ENCODE results near the gene ST3GAL3. TPM values are rescaled to one million over a fixed set of nuclear protein-coding genes. Genes with fewer than 3 reads are reported as not detected.

ST3GAL3 gene
- total and polyA plus RNA-seq, 12 donors, result 14.5 to 39.3 (median 31.7) TPM

DNA sequence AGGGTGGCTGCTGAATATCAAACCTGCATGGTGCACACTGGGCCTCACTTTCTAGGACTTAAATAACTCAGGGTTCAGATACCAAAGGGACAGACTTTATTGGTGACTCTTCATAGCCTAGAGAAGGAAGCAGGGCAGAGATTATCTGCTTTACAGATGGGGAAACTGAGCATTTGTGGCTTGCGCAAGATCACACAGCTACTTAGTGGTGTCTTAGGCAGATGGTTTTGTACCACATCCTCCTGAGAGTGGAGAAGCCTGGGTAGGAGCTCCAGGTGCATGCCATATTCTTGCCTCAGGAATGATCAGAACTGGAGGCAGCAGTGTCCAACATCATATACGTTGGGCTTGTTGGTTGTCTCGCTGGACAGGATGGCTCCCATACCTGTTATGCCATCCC lies 255.7 kb downstream of the ST3GAL3 start:
- no peak for DNase-seq
- no peak for ATAC-seq
- intact Hi-C loops (cut with DNase I), result no loop called here
- Histone ChIP-seq H3K36me3 (peaks cover 0 to 94% (median 43%) of the 10 kb centered on the region in 9 donors), H3K9me3 (no peaks in the 10 kb centered on the region), H3K27ac (no peak overlapping the region), H3K27me3 (no peaks in the 10 kb centered on the region), H3K4me3 (no peak overlapping the region), H3K4me1 (peaks cover 0 to 12% (median 0%) of the 10 kb centered on the region in 9 donors)
- TF ChIP-seq, protein P1, sequence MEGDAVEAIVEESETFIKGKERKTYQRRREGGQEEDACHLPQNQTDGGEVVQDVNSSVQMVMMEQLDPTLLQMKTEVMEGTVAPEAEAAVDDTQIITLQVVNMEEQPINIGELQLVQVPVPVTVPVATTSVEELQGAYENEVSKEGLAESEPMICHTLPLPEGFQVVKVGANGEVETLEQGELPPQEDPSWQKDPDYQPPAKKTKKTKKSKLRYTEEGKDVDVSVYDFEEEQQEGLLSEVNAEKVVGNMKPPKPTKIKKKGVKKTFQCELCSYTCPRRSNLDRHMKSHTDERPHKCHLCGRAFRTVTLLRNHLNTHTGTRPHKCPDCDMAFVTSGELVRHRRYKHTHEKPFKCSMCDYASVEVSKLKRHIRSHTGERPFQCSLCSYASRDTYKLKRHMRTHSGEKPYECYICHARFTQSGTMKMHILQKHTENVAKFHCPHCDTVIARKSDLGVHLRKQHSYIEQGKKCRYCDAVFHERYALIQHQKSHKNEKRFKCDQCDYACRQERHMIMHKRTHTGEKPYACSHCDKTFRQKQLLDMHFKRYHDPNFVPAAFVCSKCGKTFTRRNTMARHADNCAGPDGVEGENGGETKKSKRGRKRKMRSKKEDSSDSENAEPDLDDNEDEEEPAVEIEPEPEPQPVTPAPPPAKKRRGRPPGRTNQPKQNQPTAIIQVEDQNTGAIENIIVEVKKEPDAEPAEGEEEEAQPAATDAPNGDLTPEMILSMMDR (IDR thresholded peaks at IDR 0.05), result no peak
- WGBS, 2 donors, result 95 to 97% methylated on average over 3 of the region's 3 CpGs

DNA sequence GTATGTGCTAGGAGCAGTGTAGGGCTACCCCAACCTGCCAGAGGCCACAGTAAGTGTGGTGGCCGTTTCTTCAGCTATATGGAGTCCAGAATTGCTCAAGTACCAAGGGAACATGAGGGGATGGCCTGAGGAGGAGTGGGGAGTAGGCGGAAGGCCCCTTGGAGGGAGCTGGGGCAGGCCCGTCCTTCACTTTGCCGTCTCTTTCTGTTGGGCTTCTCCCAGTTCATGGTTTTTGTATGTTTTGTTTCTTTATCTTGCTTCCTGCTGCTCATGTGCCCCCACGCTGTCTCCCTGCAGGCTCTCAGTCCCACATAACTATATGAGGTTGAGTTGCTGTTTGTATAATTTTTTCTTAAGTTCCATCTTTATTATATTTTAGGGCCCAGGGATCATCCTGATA lies 256.6 kb downstream of the ST3GAL3 start:
- Histone ChIP-seq H3K27me3 (no peaks in the 10 kb centered on the region), H3K4me1 (peaks cover 0 to 12% (median 0%) of the 10 kb centered on the region in 9 donors), H3K27ac (no peak overlapping the region), H3K4me3 (no peak overlapping the region), H3K36me3 (peaks cover 0 to 85% (median 34%) of the 10 kb centered on the region in 9 donors), H3K9me3 (no peaks in the 10 kb centered on the region)
- 75 to 82% methylated on average over 5 of the region's 5 CpGs for WGBS, 2 donors
- intact Hi-C loops (cut with DNase I), result no loop called here
- DNase-seq (no peak), ATAC-seq (no peak)
- TF ChIP-seq, protein P1 (IDR thresholded peaks at IDR 0.05), result no peak

DNA sequence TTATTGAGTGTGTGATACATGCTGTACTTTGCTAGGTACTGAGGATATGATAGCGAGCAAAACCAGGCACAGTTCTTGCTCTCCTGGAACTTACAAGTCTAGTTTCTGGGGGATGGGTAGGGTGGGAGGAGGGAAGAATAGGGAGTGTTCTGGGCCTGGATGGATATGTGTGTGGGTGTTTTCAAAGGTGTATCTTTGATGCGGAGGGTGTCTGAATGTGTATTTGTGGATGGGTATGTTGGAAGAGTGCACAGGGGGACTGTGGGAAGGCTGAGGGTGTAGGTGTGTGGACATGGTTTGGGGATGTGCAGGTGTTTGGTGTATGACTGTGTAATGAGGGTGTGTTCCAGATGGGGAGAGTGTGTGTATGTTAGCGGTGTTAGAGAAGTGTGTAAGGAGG lies 258.0 kb downstream of the ST3GAL3 start:
- no peaks in the 10 kb centered on the region for H3K9me3 ChIP-seq
- H3K36me3 ChIP-seq, result peaks cover 0 to 71% (median 25%) of the 10 kb centered on the region in 9 donors
- no peak overlapping the region for H3K4me3 ChIP-seq
- WGBS, 2 donors, result 85 to 92% methylated on average over 3 of the region's 3 CpGs
- ATAC-seq (no peak), DNase-seq (no peak)
- TF ChIP-seq, protein P1 (IDR thresholded peaks at IDR 0.05), result no peak
- no peak overlapping the region for H3K27ac ChIP-seq
- intact Hi-C loops (cut with DNase I), result no loop called here
- peaks cover under 1 to 19% (median 3%) of the 10 kb centered on the region in 9 donors for H3K4me1 ChIP-seq
- no peaks in the 10 kb centered on the region for H3K27me3 ChIP-seq

DNA sequence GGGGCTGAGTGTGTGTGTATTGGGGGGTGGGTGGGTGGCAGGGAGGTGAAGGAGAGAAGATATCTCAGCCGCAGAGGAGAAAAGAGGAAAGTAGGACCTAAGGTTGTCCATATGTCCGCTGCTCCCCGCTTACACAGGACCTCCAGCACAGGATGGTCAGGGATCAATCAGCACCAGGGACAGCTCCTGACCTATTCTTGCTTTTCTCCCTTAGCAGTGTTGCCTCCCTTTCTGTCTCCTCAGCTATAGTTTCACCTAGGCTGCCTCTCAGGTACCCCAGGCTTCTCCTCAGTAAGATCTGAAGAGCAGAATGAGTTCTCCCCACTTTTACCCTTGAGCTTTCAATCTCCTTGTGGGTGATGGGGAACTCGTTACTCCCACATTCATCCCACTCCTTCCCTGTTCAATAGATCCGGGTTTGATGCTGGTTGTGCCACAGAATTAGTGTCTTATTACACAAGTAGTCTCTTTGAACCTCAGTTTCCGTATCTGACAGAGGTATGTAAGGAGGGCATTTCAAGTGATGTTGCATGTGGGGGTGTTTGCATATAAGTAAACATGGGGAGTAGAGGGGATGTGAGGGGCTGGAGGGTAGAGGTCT lies 261.1 kb downstream of the ST3GAL3 start:
- Histone ChIP-seq H3K9me3 (no peaks in the 10 kb centered on the region), H3K27ac (no peak overlapping the region), H3K27me3 (no peaks in the 10 kb centered on the region), H3K4me1 (peaks cover 4 to 18% (median 13%) of the 10 kb centered on the region in 9 donors), H3K4me3 (no peak overlapping the region), H3K36me3 (peaks cover 0 to 65% (median 14%) of the 10 kb centered on the region in 9 donors)
- TF ChIP-seq, protein P1 (IDR thresholded peaks at IDR 0.05), result no peak
- DNase-seq (no peak), ATAC-seq (no peak)
- 68 to 83% methylated on average over 6 of the region's 6 CpGs for WGBS, 2 donors
- intact Hi-C loops (cut with DNase I), result loop anchor here in 1 of 10 donors (2.0 kb wide), 1 partner anchor 22 kb away; the partner anchor contains the start of gene IPO13
